Fibroblast of skin of abdomen (primary cell): Measurements from ENCODE around the gene MEGF6.

Source experiments
- DNase-seq: peaks from one replicate; pipeline ENCODE4 v3.0.0-alpha.2; 2013

Gene MEGF6

GRCh38 chr1:3571263-3571662 lies 40.0 kb downstream of the MEGF6 start:
- DNase-seq = no peak

DNA sequence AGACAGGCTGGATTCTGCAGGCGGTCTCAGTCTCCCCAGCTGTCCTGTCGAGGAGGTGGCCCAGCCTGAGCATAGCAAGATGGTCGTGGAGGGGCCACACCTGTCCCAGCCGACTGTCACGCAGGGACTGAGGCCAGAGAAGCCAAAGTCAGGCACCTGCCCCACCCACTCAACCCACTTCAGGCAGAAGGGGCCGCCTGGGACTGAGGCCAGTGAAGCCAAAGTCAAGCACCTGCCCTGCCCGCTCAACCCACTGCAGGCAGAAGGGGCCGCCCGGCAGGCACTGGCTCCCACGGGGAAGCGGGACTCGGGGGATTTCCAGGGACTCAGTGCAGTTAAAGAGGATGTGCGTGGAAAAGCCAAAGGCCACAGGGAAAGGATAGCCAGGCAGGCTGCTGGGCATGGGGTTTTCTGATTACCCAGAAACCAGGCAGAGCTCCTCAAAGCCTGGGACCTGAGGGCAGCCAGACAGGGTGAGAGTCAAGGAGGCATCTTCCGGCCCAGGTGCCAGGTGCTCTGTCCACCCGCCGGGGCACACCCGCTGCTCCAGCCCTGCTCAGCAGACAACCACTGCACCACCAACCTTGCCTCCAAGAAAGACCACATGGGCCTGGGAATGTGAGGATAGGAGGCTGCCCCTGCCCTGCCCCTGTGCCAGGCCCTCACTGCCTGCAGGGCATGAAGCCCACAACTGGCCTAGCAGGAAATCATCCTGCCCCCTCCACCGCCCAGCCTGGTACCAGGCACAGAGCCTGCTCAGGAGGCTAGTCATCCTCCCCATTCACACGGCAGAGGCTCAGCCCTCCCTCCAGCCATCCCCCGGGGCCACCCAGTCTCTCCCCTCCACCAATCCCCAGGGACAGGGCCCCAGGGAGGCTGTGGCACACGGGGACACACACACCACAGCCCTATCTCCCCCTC lies 41.0 kb downstream of the MEGF6 start:
- DNase-seq = no peak

DNA sequence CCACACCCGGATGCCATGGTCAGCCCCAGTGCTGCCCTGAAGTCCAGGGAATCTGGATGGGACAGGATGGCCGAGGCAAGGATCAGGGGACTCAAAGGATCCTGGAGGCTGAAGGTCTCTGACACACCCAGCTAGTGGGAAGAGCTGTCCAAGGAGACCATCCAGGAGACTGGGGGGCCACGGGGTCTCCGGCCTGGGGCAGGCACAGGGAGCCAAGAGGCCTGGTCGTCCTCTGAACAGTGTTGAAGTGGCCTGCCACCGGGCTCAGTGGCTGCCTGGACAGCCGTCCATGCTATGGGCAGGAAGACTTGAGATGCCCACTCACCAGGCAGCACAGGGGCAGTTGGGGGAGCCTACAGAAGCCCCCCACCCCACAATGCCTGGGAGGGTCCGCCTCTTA lies 41.9 kb downstream of the MEGF6 start:
- no peak for DNase-seq

DNA sequence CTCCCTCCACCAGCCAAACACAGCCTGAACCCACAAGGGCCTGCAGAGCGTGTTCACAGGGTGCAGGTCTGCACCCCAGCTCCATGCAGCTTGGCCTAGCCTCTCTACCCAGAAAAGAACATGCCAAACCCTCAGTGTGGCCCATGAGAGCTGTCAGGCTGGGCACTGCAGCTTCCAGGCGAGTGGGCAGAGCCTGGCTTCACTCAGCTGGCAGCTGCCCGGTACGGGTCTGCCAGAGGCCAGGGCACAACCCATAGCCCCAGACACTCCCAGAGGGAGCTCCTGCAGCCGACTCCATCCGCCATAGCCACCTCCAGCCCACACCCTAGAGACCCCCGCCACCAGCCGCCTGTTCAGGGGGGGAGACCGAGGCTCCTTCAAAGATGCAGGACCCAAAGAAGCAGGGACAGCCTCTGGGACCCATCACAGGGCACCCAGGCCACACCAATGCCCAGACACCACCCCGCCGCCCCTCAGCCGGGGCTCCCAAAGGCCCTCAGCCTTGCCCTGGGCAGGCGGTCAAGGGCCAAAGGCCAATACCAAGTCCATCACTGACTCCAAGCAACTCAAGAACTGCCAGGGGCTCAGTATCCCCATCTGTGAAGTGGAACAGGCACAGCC lies 42.4 kb downstream of the MEGF6 start:
- DNase-seq = no peak

DNA sequence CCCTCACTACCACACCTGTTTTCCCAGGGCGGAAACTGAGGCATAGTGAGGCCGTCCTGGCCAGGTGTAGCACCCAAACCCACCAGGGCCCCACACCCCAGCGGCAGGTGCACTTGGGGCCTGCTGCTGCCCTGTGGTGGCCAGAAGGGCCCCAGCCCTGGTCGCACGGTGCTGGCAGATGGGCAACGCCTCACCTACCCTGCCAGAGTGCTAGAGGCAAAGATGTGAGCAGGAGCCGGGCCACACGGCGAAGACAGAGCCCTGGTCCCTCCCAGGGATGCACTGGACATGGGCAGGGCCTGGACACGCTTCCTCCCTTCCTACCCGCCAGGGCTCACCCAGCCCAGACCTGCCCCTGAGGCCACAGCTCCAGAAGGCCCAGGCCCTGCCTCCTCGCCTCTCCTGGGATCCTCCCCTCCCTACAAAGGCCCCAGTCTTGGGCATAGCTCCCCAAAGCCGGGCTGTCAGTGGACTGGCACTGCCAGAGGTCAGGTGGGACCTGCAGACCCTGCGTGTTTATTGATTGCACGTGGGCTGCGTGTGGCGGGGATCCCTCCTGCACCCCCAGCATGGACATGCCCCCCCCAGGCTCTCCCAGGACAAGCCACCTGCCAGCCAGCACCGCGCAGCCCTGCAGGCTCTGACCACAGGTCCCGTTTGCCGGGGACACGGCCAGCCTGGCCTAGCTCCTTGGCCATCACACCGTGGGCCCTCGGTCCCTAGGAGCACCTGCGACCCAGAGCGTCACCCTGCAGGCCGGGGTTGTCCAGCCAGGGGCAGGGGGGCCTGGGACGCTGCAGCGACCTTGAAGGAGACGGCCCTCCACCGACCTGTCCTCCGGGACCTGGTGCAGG lies 44.1 kb downstream of the MEGF6 start:
- no peak for DNase-seq

- DNase-seq = no peak
Measured at GRCh38 chr1:3566003-3566885, 45.1 kb downstream of the MEGF6 start.

GRCh38 chr1:3564921-3565831 lies 46.1 kb downstream of the MEGF6 start:
- no peak for DNase-seq

DNA sequence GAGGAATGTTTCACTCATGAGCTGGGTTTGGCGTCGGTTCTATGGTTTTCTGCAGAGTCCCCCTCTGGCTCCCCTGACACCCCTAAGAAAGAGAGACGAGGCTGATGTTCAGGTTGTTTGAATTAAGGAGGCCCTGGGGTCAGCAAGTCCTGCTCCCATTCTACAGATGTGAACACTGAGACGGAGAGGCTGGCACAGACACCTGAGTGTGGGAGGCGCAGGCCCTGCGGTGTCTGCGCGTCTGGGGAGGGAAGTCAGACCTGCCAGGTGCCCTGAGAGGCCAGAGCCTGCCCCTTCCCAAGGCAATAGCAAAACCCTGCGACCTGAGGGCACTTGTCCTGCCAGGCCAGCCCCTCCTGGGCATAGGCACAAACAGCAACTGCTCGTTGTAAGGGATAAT lies 47.7 kb downstream of the MEGF6 start:
- DNase-seq = no peak

- no peak for DNase-seq
Measured at GRCh38 chr1:3563125-3563524, 48.2 kb downstream of the MEGF6 start.

GRCh38 chr1:3562712-3563111 lies 48.6 kb downstream of the MEGF6 start:
- no peak for DNase-seq

DNA sequence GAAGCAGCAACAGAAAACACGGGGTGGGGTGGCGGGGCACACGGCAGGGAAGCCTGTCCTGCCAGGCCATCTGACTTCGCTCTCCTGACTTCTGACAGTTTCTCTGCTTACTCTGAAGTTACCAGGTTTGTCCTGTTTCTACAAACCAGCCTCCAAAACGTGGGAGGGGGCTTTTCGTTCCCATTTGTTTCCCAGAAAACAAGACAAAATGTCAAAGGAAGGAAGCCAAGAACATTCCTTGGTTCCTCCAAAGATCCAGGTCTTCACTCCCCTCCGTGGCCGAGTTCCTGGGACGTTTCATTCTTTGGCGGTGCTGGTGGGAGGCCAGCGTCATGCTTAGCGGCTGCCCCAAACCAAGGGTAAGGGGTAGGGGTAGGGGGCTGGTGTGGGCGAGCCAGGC lies 49.6 kb downstream of the MEGF6 start:
- no peak for DNase-seq

DNA sequence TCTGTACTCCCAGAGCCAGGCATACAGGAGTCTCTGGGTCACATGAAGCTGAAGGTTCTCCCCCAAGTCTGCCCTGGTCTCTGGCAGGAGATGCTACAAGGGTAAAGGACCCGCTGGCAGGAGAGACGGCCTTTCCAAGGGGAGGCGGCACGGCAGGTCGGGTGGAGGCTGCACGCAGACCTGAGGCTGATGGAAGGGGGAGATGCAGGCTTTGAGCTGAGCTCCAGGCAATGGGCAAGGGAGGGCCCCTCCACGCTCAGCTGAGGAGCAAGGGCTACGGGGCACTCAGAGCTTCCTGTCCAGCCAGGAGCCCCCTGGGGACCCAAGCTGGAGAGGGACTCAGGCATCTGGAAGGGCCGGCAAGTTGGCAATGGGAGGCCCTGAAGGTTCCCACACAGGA lies 50.3 kb downstream of the MEGF6 start:
- no peak for DNase-seq

- DNase-seq = no peak
Measured at GRCh38 chr1:3560251-3560871, 50.9 kb downstream of the MEGF6 start.

- no peak for DNase-seq
Measured at GRCh38 chr1:3558036-3558726, 53.1 kb downstream of the MEGF6 start.

GRCh38 chr1:3557366-3557765 lies 53.9 kb downstream of the MEGF6 start:
- no peak for DNase-seq

DNA sequence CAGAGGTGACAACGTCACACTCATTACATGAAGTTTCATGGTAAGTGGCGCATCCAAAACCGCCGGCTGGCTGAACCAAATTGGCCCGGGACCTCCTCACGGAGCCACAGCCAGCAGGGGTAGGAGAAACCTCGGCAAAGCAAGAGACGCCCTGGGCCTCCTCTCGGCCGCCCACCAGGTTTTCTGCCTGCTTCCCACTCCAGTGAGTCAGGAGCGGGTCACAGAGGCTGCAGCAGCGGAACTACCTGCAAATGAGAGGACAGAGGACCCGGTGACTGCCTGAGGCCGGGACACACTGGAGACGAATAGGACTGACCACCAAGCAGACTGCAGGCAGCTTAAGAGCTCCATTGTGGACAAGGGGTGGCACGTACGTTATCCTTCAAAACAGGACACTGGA lies 55.0 kb downstream of the MEGF6 start:
- no peak for DNase-seq

DNA sequence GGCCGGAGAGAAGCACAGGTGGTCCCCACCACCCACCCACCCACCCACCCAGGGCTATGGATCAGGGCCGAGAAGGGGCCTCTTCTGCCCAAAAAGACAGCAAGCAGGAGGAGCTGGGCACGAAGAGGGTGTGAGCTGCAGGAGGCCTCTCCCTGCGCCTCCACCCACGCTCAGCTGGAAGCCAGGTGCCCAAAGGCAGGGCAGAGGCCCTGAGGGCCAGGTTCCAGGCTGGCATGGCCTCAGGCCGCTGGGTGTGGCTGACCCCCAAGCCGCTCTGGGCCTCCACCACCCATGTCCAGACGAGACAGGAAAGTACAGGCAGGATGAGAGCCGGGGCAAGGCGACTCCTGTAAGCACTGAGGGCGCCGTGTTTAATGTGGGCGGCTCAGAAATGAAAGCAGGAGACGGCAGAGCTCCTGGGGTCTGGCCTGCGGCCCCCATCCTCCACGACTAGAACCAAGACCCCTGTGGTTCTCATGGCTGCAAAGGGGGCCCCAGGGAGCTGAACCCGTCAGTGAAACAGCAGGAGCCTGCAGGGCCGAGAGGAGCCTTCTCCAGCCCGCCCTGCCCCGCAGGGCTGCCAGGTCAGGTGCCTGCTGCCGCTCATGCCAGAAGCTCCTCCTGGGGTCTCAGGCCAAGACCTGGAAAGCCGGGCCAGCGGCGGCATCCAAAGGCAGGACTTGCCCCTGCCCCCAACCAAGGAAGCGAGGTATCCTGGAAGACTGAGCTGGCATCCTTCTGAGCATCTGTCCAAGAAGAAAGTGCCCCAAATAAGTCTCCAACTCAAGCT lies 56.0 kb downstream of the MEGF6 start:
- no peak for DNase-seq

- DNase-seq = no peak
Measured at GRCh38 chr1:3553940-3554223, 57.4 kb downstream of the MEGF6 start.

DNA sequence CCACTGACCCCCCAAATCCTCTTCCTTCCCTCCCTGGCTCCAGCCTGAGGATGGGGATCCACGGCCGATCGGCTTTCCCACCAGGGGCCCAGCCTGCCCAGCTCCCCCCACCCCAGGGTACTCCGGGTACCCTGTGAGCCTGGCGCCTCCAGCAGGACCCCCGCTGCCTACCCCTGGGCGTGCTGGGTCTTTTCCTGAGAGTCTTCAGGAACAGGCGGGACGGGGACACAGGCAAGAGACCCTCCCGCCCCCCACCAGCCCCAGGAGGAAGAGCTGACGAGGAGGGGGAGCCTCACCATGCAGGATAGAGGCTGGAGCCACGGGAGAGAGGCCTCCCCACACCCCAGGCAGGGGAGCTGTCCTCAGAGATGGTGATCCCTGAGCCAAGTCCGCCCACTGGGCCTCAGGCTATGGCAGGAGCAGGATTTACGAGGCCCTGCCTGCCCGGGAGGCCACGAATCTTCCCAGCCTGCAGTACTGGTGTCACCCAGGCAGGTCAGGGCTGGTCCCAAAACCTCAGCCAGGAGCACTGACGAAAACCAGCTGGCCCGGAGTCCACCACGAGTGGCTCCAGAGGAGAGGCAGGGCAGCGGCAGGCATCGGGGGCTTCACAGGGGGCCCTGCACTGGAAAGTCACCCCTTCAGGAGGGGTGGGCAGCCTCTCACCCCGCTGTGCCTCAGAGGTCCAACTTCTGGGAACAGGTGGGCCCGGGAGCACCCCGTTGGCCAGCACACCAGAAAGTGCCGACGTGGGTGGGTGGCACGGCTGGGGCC lies 58.0 kb downstream of the MEGF6 start:
- DNase-seq = no peak
